CD4-positive, alpha-beta T cell treated with Interleukin-4 for 4 hours (primary cell): Measurements from ENCODE around the gene FKBP1B.
A peak's percentile ranks its signal among the peaks of the same experiment; 100 is the strongest.
"Not testable (repeated sequence)": the region's sequence is repeated elsewhere in the genome, so short reads cannot be mapped to it uniquely, and the experiment has no call there.

Experiments used
- DNase-seq: peaks from one replicate; pipeline ENCODE4 v3.0.0-alpha.2; 2020

Gene FKBP1B

GRCh38 chr2:24072259-24072658, 22.7 kb downstream of the FKBP1B start:
- DNase-seq, result no peak

GRCh38 chr2:24073816-24074215, 24.3 kb downstream of the FKBP1B start:
- no peak for DNase-seq

GRCh38 chr2:24075259-24075658, 25.7 kb downstream of the FKBP1B start:
- DNase-seq, result no peak

- DNase-seq, result peak; percentile 100
Observed at GRCh38 chr2:24075915-24076848, 26.6 kb downstream of the FKBP1B start, which contains the start of gene SF3B6. TSS of gene SF3B6 (minus strand) at chr2:24076326. CDS start at chr2:24076229, 97 bp downstream.

DNA sequence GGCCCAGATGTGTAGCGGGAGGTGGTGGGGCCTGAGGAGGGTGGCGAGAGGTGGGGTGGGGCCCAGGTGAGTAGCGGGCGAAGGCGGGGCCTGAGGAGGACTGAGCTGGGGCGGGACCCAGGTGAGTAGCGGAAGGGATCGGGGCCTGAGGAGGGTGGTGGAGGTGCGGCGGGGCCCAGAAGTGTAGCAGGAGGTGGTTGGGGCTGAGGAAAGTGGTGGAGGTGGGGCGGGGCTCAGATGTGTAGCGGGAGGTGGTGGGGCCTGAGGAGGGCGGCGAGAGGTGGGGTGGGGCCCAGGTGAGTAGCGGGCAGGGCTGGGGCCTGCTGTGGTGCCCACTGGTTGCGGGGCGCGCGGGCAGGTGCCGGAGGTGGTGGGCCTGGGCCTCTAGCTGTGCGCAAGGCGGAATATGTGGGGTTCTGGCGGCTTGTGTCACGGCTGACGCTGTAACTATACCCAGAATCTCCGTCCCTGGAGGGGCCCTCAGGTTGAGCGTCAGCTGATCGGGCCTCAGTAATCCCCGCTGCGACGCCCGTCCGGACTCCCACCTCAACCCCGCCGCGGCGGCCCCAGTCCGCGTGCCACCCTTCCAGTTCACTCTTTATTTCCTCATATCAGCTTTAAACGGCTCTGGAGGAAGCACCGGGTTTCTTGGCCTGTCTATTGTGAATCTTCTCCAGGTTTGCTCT, 27.5 kb downstream of the FKBP1B start:
- no peak for DNase-seq

DNA sequence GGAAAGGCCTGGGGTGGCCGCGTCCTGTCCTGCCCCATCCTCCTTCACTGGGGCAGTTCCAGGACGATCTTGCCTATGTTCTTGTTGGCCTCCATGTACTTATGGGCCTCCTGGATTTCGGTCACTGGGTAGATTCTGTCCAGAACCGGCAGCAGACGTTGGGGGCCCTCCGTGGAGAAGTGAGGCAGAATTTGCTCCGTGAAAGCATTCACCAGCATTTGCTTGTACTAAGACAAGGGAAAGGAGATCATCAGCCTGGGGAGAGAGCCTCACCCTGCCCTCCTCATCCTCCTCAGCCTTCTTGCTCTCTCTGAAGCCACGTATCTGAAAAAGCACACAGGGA, 28.0 kb downstream of the FKBP1B start:
- DNase-seq, result no peak

- no peak for DNase-seq
Observed at GRCh38 chr2:24077879-24078278, 28.3 kb downstream of the FKBP1B start.

GRCh38 chr2:24080701-24081100, 31.2 kb downstream of the FKBP1B start:
- no peak for DNase-seq

GRCh38 chr2:24082787-24083566, 33.4 kb downstream of the FKBP1B start:
- no peak for DNase-seq

- peak; percentile 55 for DNase-seq
Observed at GRCh38 chr2:24083567-24084385, 34.2 kb downstream of the FKBP1B start.

DNA sequence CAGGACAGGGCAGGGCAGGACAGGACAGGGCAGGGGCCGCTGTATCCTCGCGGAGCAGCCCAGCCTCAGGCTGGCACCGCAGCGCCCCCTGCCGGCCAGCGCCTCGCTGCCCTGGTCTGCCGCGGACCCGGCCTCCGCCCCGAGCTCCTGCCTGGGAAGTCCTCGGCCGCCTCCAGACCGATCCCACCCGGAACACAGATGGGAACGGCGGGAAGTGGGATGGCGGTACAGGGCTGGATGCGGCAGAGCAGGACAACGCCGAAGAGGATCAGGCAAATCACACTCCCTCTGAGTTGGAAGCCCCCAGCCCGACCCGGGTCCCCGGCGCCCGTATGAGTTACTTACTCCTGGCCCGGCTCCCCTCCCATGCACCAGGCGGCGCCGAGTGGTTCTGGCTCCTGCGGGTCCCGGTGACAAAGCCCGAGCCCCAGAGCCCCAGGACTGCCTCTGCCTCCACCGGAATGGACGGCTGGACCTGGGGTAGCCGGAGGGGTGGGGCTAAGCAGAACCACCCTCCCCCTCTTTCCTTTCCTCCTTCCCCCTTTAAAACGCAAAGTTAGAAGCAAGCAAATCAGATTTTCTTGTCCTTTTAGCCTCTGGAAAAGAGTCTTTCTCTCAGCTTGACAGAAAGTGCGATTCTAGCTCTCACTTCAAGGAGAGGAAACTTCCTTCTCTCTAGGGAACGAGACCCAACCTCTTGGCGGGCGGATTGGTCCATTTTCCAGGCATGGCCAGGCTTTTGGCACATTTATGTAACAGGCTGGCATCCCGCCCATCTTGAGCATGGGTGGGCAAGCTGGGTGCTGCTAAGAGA, 35.1 kb downstream of the FKBP1B start, which contains the start of gene TP53I3:
TSS of gene TP53I3 (minus strand) at position 449 of the 814 bp plus-strand sequence. CDS start 508 bp downstream, outside the sequence.
- DNase-seq, result peak; percentile 63

GRCh38 chr2:24085200-24085489, 35.6 kb downstream of the FKBP1B start:
- no peak for DNase-seq

DNA sequence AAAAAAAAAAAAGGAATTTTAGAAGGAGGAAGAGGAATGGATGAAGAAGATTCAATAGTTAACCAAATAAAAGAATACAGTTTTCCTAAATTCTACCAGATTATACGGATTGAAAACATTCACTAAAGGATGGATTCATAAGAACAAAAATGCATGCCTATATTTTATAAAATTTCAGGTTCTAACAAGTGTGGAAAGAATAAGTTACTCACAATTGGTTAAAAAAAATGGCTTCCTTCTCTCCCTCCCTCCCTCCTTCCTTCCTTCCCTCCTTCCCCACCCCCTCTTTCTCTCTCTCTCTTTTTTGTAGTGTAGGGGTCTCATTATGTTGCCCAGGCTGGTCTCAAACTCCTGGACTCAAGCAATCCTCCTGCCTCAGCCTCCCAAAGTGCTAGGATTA, 36.7 kb downstream of the FKBP1B start:
- DNase-seq, result no peak

DNA sequence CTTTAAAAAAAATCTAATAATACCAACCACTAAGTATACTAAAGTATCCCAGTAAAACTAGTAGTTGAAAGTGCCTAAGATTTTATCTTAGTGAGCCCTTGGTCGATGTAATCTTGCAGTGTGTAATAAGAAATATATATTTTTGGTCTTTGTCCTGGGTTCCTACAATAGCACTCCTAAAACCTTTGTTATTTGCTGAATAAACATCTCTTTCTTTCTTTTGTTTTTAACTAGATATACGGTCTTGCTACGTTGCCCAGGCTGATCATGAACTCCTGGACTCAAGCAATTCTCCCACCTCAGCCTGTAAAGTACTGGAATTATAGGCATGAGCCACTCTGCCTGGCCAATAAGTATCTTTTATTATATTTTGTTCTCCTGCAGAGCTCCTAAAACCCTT, 37.5 kb downstream of the FKBP1B start:
- DNase-seq, result no peak

DNA sequence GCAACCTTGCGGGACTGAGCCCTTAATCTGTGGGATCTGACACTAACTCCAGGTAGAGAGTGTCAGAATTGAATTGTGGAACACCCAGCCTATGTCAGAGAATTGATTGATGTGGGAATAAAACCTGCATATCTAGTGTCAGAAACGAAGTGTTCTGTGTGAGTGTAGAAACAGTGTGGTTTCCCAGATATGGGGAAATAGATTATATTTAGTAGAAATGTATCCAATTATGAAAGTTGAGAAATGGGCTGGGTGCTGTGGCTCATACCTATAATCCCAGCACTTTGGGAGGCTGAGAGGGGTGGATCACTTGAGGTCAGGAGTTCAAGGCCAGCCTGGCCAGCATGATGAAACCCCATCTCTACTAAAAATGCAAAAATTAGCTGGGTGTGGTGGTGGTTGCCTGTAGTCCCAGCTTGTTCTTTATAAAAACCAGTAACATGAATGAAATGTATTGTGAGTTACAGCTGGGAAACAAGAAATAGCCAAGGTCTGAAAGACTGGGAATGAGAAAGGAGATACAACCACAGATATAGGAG, 39.3 kb downstream of the FKBP1B start:
- no peak for DNase-seq

GRCh38 chr2:24093270-24093669, 43.7 kb downstream of the FKBP1B start:
- not testable (repeated sequence) for DNase-seq

DNA sequence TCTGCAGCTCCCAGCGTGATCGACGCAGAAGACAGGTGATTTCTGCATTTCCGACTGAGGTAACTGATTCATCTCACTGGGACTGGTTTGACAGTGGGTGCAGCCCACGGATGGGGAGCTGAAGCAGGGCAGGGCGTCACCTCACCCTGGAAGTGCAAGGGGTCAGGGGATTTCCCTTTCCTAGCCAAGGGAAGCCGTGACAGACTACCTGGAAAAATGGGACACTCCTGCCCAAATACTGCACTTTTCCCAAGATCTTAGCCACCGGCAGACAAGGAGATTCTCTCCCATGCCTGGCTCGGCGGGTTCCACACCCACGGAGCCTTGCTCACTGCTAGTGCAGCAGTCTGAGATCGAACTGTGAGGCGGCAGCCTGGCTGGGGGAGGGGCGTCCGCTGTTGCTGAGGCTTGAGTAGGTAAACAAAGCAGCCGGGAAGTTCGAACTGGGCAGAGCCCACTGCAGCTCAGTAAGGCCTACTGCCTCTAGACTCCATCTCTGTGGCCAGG, 45.7 kb downstream of the FKBP1B start:
- DNase-seq, result not testable (repeated sequence)

DNA sequence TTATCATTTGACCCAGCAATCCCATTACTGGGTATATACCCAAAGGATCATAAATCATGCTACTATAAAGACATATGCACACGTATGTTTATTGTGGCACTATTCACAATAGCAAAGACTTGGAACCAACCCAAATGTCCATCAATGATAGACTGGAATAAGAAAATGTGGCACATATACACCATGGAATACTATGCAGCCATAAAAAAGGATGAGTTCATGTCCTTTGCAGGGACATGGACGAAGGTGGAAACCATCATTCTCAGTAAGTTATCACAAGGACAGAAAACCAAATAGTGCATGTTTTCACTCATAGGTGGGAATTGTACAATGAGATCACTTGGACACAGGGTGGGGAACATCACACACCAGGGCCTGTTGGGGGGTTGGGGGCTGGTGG, 51.2 kb downstream of the FKBP1B start:
- DNase-seq, result not testable (repeated sequence)

DNA sequence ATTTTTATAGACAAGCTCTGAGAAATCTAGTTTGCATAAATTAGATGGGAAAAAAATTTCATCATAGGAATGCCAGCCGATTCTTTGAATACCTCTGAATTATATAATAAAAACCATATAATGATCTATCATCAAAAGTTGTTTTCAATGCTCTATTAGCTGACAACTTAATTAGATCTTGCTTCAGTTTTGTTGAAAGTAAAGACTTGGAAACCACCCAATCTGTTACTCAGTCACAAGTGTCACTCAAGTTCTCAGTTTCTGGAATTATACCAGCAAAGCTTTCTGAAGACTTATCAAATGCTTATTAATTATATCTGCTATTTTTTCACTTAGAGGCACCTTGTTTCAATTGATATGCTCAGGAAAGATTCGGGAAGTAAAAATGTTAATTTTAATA, 52.5 kb downstream of the FKBP1B start:
- no peak for DNase-seq

GRCh38 chr2:24102677-24103076, 53.1 kb downstream of the FKBP1B start:
- no peak for DNase-seq

- DNase-seq, result no peak
Observed at GRCh38 chr2:24104110-24104650, 54.6 kb downstream of the FKBP1B start.
